H9 (cell line): ENCODE data around the gene PARPBP. TPM values are rescaled to one million over a fixed set of nuclear protein-coding genes. Genes with fewer than 3 reads are reported as not detected.

Source experiments
- DNase-seq: peaks from one replicate; pipeline ENCODE4 v3.0.0-alpha.2; 2017
- H2AFZ ChIP-seq: one replicate; pipeline ENCODE4 v1.6.1; 2013; ENCODE audit warnings: mild to moderate bottlenecking, low read length, control low read depth, moderate library complexity
- H2AK5ac ChIP-seq: 2 replicates; pipeline ENCODE4 v1.6.1; 2013; ENCODE audit warnings: low read length, control low read depth, mixed read lengths; ENCODE audit not compliant: insufficient read length
- H2BK120ac ChIP-seq: one replicate; pipeline ENCODE4 v1.6.1; 2013; ENCODE audit warnings: low read depth, mild to moderate bottlenecking, low read length, control low read depth, inconsistent platforms; ENCODE audit not compliant: poor library complexity, severe bottlenecking
- H2BK12ac ChIP-seq: 2 replicates; pipeline ENCODE4 v1.6.1; 2013; ENCODE audit warnings: low read length, control low read depth, mixed read lengths, low read depth; ENCODE audit not compliant: insufficient read length
- H2BK15ac ChIP-seq: 2 replicates; pipeline ENCODE4 v1.6.1; 2013; ENCODE audit warnings: low read depth, low read length, control low read depth
- H2BK20ac ChIP-seq: one replicate; pipeline ENCODE4 v1.6.1; 2013; ENCODE audit warnings: low read depth, mild to moderate bottlenecking, low read length, control low read depth, inconsistent platforms; ENCODE audit not compliant: poor library complexity, severe bottlenecking
- H2BK5ac ChIP-seq: 2 replicates; pipeline ENCODE4 v1.6.1; 2013; ENCODE audit warnings: low read length, control low read depth, mixed read lengths; ENCODE audit not compliant: insufficient read length
- H3K14ac ChIP-seq: 2 replicates; pipeline ENCODE4 v1.6.1; 2013; ENCODE audit warnings: low read length, control low read depth; ENCODE audit not compliant: insufficient read depth
- H3K18ac ChIP-seq: 2 replicates; pipeline ENCODE4 v1.6.1; 2013; ENCODE audit warnings: low read depth, mild to moderate bottlenecking, mixed read lengths, low read length, control low read depth; ENCODE audit not compliant: insufficient read length
- H3K23ac ChIP-seq: 2 replicates; pipeline ENCODE4 v1.6.1; 2013; ENCODE audit warnings: low read length, control low read depth, mixed read lengths, low read depth; ENCODE audit not compliant: insufficient read length
- H3K23me2 ChIP-seq: 2 replicates; pipeline ENCODE4 v1.6.1; 2013; ENCODE audit warnings: low read depth, mild to moderate bottlenecking, mixed read lengths, low read length, control low read depth; ENCODE audit not compliant: insufficient read length, poor library complexity, severe bottlenecking
- H3K27ac ChIP-seq: 2 replicates; pipeline ENCODE4 v1.5.1; 2013; ENCODE audit warnings: low read length, control low read depth, mixed read lengths, low read depth; ENCODE audit not compliant: insufficient read length
- H3K27me3 ChIP-seq: 2 replicates; pipeline ENCODE4 v1.6.1; 2013; ENCODE audit warnings: low read length, control low read depth, inconsistent platforms; ENCODE audit not compliant: insufficient read depth
- H3K4ac ChIP-seq: 2 replicates; pipeline ENCODE4 v1.6.1; 2013; ENCODE audit warnings: low read depth, mild to moderate bottlenecking, control low read depth, inconsistent platforms, low read length, moderate library complexity
- H3K4me1 ChIP-seq: 2 replicates; pipeline ENCODE4 v1.6.1; 2013; ENCODE audit warnings: low read length, control low read depth, inconsistent platforms; ENCODE audit not compliant: insufficient read depth
- H3K4me2 ChIP-seq: 2 replicates; pipeline ENCODE4 v1.6.1; 2013; ENCODE audit warnings: low read length, control low read depth, mixed read lengths; ENCODE audit not compliant: insufficient read length, insufficient read depth
- H3K56ac ChIP-seq: 2 replicates; pipeline ENCODE4 v1.6.1; 2013; ENCODE audit warnings: low read depth, mild to moderate bottlenecking, mixed read lengths, low read length, control low read depth; ENCODE audit not compliant: insufficient read length
- H3K79me1 ChIP-seq: 2 replicates; pipeline ENCODE4 v1.6.1; 2013; ENCODE audit warnings: low read depth, mild to moderate bottlenecking, moderate library complexity, low read length, control low read depth, inconsistent platforms; ENCODE audit not compliant: insufficient read depth, poor library complexity, severe bottlenecking
- H3K79me2 ChIP-seq: 2 replicates; pipeline ENCODE4 v1.6.1; 2013; ENCODE audit warnings: low read length, control low read depth, inconsistent platforms; ENCODE audit not compliant: insufficient read depth
- H3K9ac ChIP-seq: 2 replicates; pipeline ENCODE4 v1.6.1; 2013; ENCODE audit warnings: low read length, control low read depth, mixed read lengths; ENCODE audit not compliant: insufficient read length; ENCODE audit errors: extremely low read depth
- H3K9me3 ChIP-seq: one replicate; pipeline ENCODE4 v1.6.1; 2013; ENCODE audit warnings: low read depth, low read length, inconsistent platforms; ENCODE audit not compliant: control insufficient read depth
- H3T11ph ChIP-seq: one replicate; pipeline ENCODE4 v1.6.1; 2013; ENCODE audit warnings: mild to moderate bottlenecking, low read length, control low read depth, inconsistent platforms
- H4K20me1 ChIP-seq: one replicate; pipeline ENCODE4 v1.6.1; 2013; ENCODE audit not compliant: control insufficient read depth, insufficient read length, insufficient read depth
- H4K5ac ChIP-seq: 2 replicates; pipeline ENCODE4 v1.6.1; 2013; ENCODE audit warnings: low read depth, mild to moderate bottlenecking, mixed read lengths, low read length, control low read depth; ENCODE audit not compliant: insufficient read length
- H4K8ac ChIP-seq: replicated peaks from 2 replicates; pipeline ENCODE4 v1.6.1; 2013; ENCODE audit warnings: low read length, control low read depth, mixed read lengths, low read depth; ENCODE audit not compliant: insufficient read length
- H4K91ac ChIP-seq: 2 replicates; pipeline ENCODE4 v1.6.1; 2013; ENCODE audit warnings: low read depth, mild to moderate bottlenecking, moderate library complexity, mixed read lengths, low read length, control low read depth; ENCODE audit not compliant: insufficient read length
- H3K27ac Mint-ChIP-seq, 3 experiments: 2 replicates in 2 of 3; 3 replicates in 1 of 3; pipeline ENCODE4 v1.8.0; 2020 to 2021; ENCODE audit warnings: mixed read lengths in 3 of 3, mild to moderate bottlenecking in 1 of 3, moderate library complexity in 1 of 3
- H3K27me3 Mint-ChIP-seq: 2 replicates; pipeline ENCODE4 v1.8.0; 2021; ENCODE audit warnings: low read depth, mild to moderate bottlenecking, moderate library complexity, mixed read lengths
- H3K36me3 Mint-ChIP-seq, 3 experiments: 2 replicates in 2 of 3; 3 replicates in 1 of 3; pipeline ENCODE4 v1.8.0; 2020 to 2021; ENCODE audit warnings: low read depth in 3 of 3, mixed read lengths in 3 of 3; ENCODE audit not compliant: insufficient read depth in 1 of 3
- H3K4me1 Mint-ChIP-seq, 2 experiments: 2 replicates each; pipeline ENCODE4 v1.8.0; 2020; ENCODE audit warnings: mixed read lengths in 2 of 2
- H3K4me3 Mint-ChIP-seq, 2 experiments: 2 replicates in 1 of 2; 3 replicates in 1 of 2; pipeline ENCODE4 v1.8.0; 2020 to 2021; ENCODE audit warnings: mild to moderate bottlenecking in 2 of 2, mixed read lengths in 2 of 2, moderate library complexity in 1 of 2
- H3K9me3 Mint-ChIP-seq, 2 experiments: 2 replicates in 1 of 2; 3 replicates in 1 of 2; pipeline ENCODE4 v1.8.0; 2020; ENCODE audit warnings: mild to moderate bottlenecking in 2 of 2, mixed read lengths in 2 of 2, moderate library complexity in 1 of 2
- total RNA-seq: library from RNA; stranded (reverse); gene quantifications from 2 replicates; pipeline ENCODE4 v1.2.1, GENCODE V29; 2021
- TF ChIP-seq, protein P1 (sequence below): fragments of 200-600 bp; sonication (generic); conservative IDR thresholded peaks from 3 replicates; pipeline ENCODE4 v1.8.0; 2021; ENCODE audit warnings: antibody characterized with exemption, mild to moderate bottlenecking

The PARPBP gene
- total RNA-seq, 1 experiment from 2014 or later = 32.1 TPM

DNA sequence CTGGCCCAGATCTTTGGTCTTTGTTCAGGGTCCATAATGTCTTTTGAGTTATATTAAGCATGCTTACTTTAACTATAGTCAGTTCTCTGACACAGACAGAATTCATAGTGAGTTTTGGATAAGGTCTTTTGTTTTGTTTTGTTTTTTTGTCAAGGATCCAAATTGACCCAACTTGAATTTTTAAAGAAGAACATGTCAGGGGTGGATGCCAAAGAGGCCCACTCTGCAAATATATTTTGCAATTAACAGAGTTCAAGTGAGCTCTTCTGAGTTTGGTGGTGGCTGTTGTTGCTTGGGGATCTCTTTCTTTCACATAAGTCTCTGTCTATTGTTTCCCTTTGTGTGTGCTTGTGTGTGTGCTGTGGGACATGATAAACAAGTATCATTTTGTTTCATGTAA lies 112.1 kb downstream of the PARPBP start:
- Histone ChIP-seq H2AFZ (no peak overlapping the region), H2AK5ac (no peak overlapping the region), H3K9ac (no peak overlapping the region), H4K8ac (no peak overlapping the region), H4K20me1 (no peaks in the 10 kb centered on the region), H3K79me2 (no peaks in the 10 kb centered on the region), H3K4me2 (no peak overlapping the region), H4K91ac (no peak overlapping the region), H4K5ac (no peak overlapping the region), H2BK12ac (no peak overlapping the region), H3K23me2 (no peaks in the 10 kb centered on the region), H3K27ac (no peak overlapping the region), H3K79me1 (no peaks in the 10 kb centered on the region), H3K18ac (no peak overlapping the region), H3K9me3 (no peaks in the 10 kb centered on the region), H2BK5ac (no peak overlapping the region), H3K4me1 (no peaks in the 10 kb centered on the region), H3K14ac (no peak overlapping the region), H2BK20ac (no peak overlapping the region), H3K23ac (no peak overlapping the region), H2BK15ac (no peak overlapping the region), H2BK120ac (no peak overlapping the region), H3T11ph (no peak overlapping the region), H3K4ac (no peak overlapping the region), H3K27me3 (no peaks in the 10 kb centered on the region), H3K56ac (no peak overlapping the region)
- H3K27ac Mint-ChIP-seq = no peak overlapping the region
- peaks cover 0 to 7% (median 0%) of the 10 kb centered on the region in 3 experiments; a peak in 1 of 7 replicates for H3K36me3 Mint-ChIP-seq
- H3K4me1 Mint-ChIP-seq = peaks cover 17% of the 10 kb centered on the region in 2 experiments
- DNase-seq = no peak
- TF ChIP-seq, protein P1, sequence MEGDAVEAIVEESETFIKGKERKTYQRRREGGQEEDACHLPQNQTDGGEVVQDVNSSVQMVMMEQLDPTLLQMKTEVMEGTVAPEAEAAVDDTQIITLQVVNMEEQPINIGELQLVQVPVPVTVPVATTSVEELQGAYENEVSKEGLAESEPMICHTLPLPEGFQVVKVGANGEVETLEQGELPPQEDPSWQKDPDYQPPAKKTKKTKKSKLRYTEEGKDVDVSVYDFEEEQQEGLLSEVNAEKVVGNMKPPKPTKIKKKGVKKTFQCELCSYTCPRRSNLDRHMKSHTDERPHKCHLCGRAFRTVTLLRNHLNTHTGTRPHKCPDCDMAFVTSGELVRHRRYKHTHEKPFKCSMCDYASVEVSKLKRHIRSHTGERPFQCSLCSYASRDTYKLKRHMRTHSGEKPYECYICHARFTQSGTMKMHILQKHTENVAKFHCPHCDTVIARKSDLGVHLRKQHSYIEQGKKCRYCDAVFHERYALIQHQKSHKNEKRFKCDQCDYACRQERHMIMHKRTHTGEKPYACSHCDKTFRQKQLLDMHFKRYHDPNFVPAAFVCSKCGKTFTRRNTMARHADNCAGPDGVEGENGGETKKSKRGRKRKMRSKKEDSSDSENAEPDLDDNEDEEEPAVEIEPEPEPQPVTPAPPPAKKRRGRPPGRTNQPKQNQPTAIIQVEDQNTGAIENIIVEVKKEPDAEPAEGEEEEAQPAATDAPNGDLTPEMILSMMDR = no peak
- no peak overlapping the region for H3K4me3 Mint-ChIP-seq
- H3K9me3 Mint-ChIP-seq = peaks cover 4 to 5% of the 10 kb centered on the region in 2 experiments; a peak in 1 of 5 replicates
- H3K27me3 Mint-ChIP-seq = no peaks in the 10 kb centered on the region; the same call in 1 of the 2 replicates
